ENCODE data around the gene TTC9B. TPM values are rescaled to one million over a fixed set of nuclear protein-coding genes. Genes with fewer than 3 reads are reported as not detected.
"Not testable (repeated sequence)": the region's sequence is repeated elsewhere in the genome, so short reads cannot be mapped to it uniquely, and the experiment has no call there.

Gene TTC9B
- total RNA-seq, 1 donor from 2014 or later: not detected

GRCh38 chr19:40177286-40178070 lies 40.7 kb downstream of the TTC9B start:
- TF ChIP-seq, protein P1, sequence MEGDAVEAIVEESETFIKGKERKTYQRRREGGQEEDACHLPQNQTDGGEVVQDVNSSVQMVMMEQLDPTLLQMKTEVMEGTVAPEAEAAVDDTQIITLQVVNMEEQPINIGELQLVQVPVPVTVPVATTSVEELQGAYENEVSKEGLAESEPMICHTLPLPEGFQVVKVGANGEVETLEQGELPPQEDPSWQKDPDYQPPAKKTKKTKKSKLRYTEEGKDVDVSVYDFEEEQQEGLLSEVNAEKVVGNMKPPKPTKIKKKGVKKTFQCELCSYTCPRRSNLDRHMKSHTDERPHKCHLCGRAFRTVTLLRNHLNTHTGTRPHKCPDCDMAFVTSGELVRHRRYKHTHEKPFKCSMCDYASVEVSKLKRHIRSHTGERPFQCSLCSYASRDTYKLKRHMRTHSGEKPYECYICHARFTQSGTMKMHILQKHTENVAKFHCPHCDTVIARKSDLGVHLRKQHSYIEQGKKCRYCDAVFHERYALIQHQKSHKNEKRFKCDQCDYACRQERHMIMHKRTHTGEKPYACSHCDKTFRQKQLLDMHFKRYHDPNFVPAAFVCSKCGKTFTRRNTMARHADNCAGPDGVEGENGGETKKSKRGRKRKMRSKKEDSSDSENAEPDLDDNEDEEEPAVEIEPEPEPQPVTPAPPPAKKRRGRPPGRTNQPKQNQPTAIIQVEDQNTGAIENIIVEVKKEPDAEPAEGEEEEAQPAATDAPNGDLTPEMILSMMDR (IDR thresholded peaks at IDR 0.05): no peak
- no peak overlapping the region for H3K27ac ChIP-seq
- H3K27me3 ChIP-seq: no peaks in the 10 kb centered on the region
- intact Hi-C loops (cut with DNase I): no loop called here
- H3K4me3 ChIP-seq: no peak overlapping the region
- no peak for DNase-seq (ENCODE audit: low spot score in 2 of 2)
- H3K36me3 ChIP-seq: no peaks in the 10 kb centered on the region
- no peaks in the 10 kb centered on the region for H3K9me3 ChIP-seq
- no peaks in the 10 kb centered on the region for H3K4me1 ChIP-seq

GRCh38 chr19:40175820-40176219 lies 42.4 kb downstream of the TTC9B start:
- intact Hi-C loops (cut with DNase I): no loop called here
- H3K27ac ChIP-seq: no peak overlapping the region
- no peaks in the 10 kb centered on the region for H3K27me3 ChIP-seq
- H3K4me3 ChIP-seq: no peak overlapping the region
- H3K9me3 ChIP-seq: no peaks in the 10 kb centered on the region
- no peaks in the 10 kb centered on the region for H3K36me3 ChIP-seq
- H3K4me1 ChIP-seq: no peaks in the 10 kb centered on the region
- DNase-seq (ENCODE audit: low spot score in 2 of 2): no peak
- TF ChIP-seq, protein P1 (IDR thresholded peaks at IDR 0.05): no peak

GRCh38 chr19:40174092-40174491 lies 44.1 kb downstream of the TTC9B start:
- intact Hi-C loops (cut with DNase I): no loop called here
- H3K36me3 ChIP-seq: no peaks in the 10 kb centered on the region
- TF ChIP-seq, protein P1 (IDR thresholded peaks at IDR 0.05): no peak
- no peaks in the 10 kb centered on the region for H3K27me3 ChIP-seq
- H3K4me3 ChIP-seq: no peak overlapping the region
- no peak for DNase-seq (ENCODE audit: low spot score in 2 of 2)
- no peak overlapping the region for H3K27ac ChIP-seq
- no peaks in the 10 kb centered on the region for H3K9me3 ChIP-seq
- H3K4me1 ChIP-seq: no peaks in the 10 kb centered on the region

GRCh38 chr19:40171293-40171692 lies 46.9 kb downstream of the TTC9B start:
- H3K27me3 ChIP-seq; H3K4me1 ChIP-seq; intact Hi-C loops (cut with DNase I); DNase-seq (ENCODE audit: low spot score in 2 of 2); H3K27ac ChIP-seq; H3K4me3 ChIP-seq; H3K36me3 ChIP-seq; H3K9me3 ChIP-seq: not testable (repeated sequence)

- H3K27ac ChIP-seq; H3K4me3 ChIP-seq; H3K36me3 ChIP-seq; H3K9me3 ChIP-seq; DNase-seq (ENCODE audit: low spot score in 2 of 2); H3K27me3 ChIP-seq; H3K4me1 ChIP-seq; intact Hi-C loops (cut with DNase I): not testable (repeated sequence)
These were observed 47.7 kb downstream of the TTC9B start for GRCh38 chr19:40170303-40170989.

DNA sequence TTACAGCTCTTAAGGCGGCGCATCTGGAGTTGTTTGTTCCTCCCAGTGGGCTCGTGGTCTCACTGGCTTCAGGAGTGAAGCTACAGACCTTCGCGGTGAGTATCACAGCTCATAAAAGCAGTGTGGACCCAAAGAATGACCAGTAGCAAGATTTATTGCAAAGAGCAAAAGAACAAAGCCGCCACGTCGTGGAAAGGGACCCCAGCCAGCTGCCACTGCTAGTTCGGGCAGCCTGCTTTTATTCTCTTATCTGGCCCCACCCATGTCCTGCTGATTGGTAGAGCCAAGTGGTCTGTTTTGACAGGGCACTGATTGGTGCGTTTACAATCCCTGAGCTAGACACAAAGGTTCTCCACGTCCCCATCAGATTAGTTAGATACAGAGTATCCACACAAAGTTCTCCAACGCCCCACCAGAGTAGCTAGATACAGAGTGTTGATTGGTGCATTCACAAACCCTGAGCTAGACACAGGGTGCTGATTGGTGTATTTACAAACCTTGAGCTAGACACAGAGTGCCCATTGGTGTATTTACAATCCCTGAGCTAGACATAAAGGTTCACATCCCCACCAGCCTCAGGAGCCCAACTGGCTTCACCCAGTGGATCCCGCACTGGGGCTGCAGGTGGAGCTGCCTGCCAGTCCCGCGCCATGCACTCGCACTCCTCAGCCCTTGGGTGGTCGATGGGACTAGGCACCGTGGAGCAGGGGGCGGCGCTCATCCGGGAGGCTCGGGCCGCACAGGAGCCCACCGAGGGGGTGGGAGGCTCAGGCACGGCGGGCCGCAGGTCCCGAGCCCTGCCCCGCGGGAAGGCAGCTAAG lies 48.5 kb downstream of the TTC9B start:
- H3K36me3 ChIP-seq; H3K4me1 ChIP-seq; intact Hi-C loops (cut with DNase I); H3K27ac ChIP-seq; H3K27me3 ChIP-seq; DNase-seq (ENCODE audit: low spot score in 2 of 2); H3K9me3 ChIP-seq; H3K4me3 ChIP-seq: not testable (repeated sequence)

Other genes starting within 250 kb of the TTC9B start
- gene PSMC4, start 247.2 kb downstream of the TTC9B start, total RNA-seq: 122 TPM
- gene ZNF546, start 221.3 kb downstream of the TTC9B start, total RNA-seq: 3.0 TPM
- 15.6 TPM for gene ZNF780B, start 162.2 kb downstream of the TTC9B start, total RNA-seq
- gene ZNF780A, start 127.4 kb downstream of the TTC9B start, total RNA-seq: 0.32 TPM
- gene MAP3K10, start 27.0 kb downstream of the TTC9B start, total RNA-seq: 19.4 TPM
- gene CCNP, start 8.3 kb upstream of the TTC9B start, total RNA-seq: not detected
- gene AKT2, start 67.0 kb upstream of the TTC9B start, total RNA-seq: 137 TPM
- gene C19orf47, start 130.0 kb upstream of the TTC9B start, total RNA-seq: 10.4 TPM
- 345 TPM for gene PLD3, start 130.3 kb upstream of the TTC9B start, total RNA-seq
- not detected for gene HIPK4, start 171.8 kb upstream of the TTC9B start, total RNA-seq
- gene PRX, start 195.0 kb upstream of the TTC9B start, total RNA-seq: 3.3 TPM
- gene SERTAD1, start 207.6 kb upstream of the TTC9B start, total RNA-seq: 39.7 TPM
- 36.9 TPM for gene SERTAD3, start 226.0 kb upstream of the TTC9B start, total RNA-seq
- gene BLVRB, start 247.4 kb upstream of the TTC9B start, total RNA-seq: 295 TPM
- 0.43 TPM for gene SPTBN4, start 248.6 kb upstream of the TTC9B start, total RNA-seq